ENCODE data around the gene ELAVL2.

Gene ELAVL2

GRCh38 chr9:23825700-23826099, 340 bp downstream of the ELAVL2 start:
- TF ChIP-seq GATA3 (IDR thresholded peaks at IDR 0.05; ENCODE audit: low read depth, low read length), result no peak
- TF ChIP-seq GATA2 (IDR thresholded peaks at IDR 0.05; ENCODE audit: low read depth, low read length), result no peak

- TF ChIP-seq GATA3 (IDR thresholded peaks at IDR 0.05; ENCODE audit: low read depth, low read length) (peak; percentile 77), GATA2 (IDR thresholded peaks at IDR 0.05; ENCODE audit: low read depth, low read length) (peak; percentile 93)
Measured at GRCh38 chr9:23824830-23825591, 1.0 kb downstream of the ELAVL2 start.

- TF ChIP-seq GATA3 (IDR thresholded peaks at IDR 0.05; ENCODE audit: low read depth, low read length) (no peak), GATA2 (IDR thresholded peaks at IDR 0.05; ENCODE audit: low read depth, low read length) (no peak)
Measured at GRCh38 chr9:23823986-23824829, 1.8 kb downstream of the ELAVL2 start.

- TF ChIP-seq GATA3 (IDR thresholded peaks at IDR 0.05; ENCODE audit: low read depth, low read length), result no peak
- TF ChIP-seq GATA2 (IDR thresholded peaks at IDR 0.05; ENCODE audit: low read depth, low read length), result no peak
Measured at GRCh38 chr9:23823269-23823668, 2.8 kb downstream of the ELAVL2 start.

GRCh38 chr9:23822261-23823169, 3.5 kb downstream of the ELAVL2 start:
- TF ChIP-seq GATA3 (IDR thresholded peaks at IDR 0.05; ENCODE audit: low read depth, low read length), result no peak
- no peak for TF ChIP-seq GATA2 (IDR thresholded peaks at IDR 0.05; ENCODE audit: low read depth, low read length)

GRCh38 chr9:23821375-23822181, 4.5 kb downstream of the ELAVL2 start:
- TF ChIP-seq GATA3 (IDR thresholded peaks at IDR 0.05; ENCODE audit: low read depth, low read length), result no peak
- TF ChIP-seq GATA2 (IDR thresholded peaks at IDR 0.05; ENCODE audit: low read depth, low read length), result no peak

GRCh38 chr9:23820451-23821374, 5.3 kb downstream of the ELAVL2 start:
- TF ChIP-seq GATA2 (IDR thresholded peaks at IDR 0.05; ENCODE audit: low read depth, low read length) (no peak), GATA3 (IDR thresholded peaks at IDR 0.05; ENCODE audit: low read depth, low read length) (no peak)

GRCh38 chr9:23819403-23819802, 6.6 kb downstream of the ELAVL2 start:
- TF ChIP-seq GATA2 (IDR thresholded peaks at IDR 0.05; ENCODE audit: low read depth, low read length) (no peak), GATA3 (IDR thresholded peaks at IDR 0.05; ENCODE audit: low read depth, low read length) (no peak)

- TF ChIP-seq GATA3 (IDR thresholded peaks at IDR 0.05; ENCODE audit: low read depth, low read length) (no peak), GATA2 (IDR thresholded peaks at IDR 0.05; ENCODE audit: low read depth, low read length) (no peak)
Measured at GRCh38 chr9:23814243-23814642, 11.8 kb downstream of the ELAVL2 start.

- no peak for TF ChIP-seq GATA3 (IDR thresholded peaks at IDR 0.05; ENCODE audit: low read depth, low read length)
- no peak for TF ChIP-seq GATA2 (IDR thresholded peaks at IDR 0.05; ENCODE audit: low read depth, low read length)
Measured at GRCh38 chr9:23812673-23813072, 13.4 kb downstream of the ELAVL2 start.

- TF ChIP-seq GATA3 (IDR thresholded peaks at IDR 0.05; ENCODE audit: low read depth, low read length) (no peak), GATA2 (IDR thresholded peaks at IDR 0.05; ENCODE audit: low read depth, low read length) (no peak)
Measured at GRCh38 chr9:23811633-23812032, 14.4 kb downstream of the ELAVL2 start.

GRCh38 chr9:23803216-23803615, 22.8 kb downstream of the ELAVL2 start:
- TF ChIP-seq GATA3 (IDR thresholded peaks at IDR 0.05; ENCODE audit: low read depth, low read length), result no peak
- TF ChIP-seq GATA2 (IDR thresholded peaks at IDR 0.05; ENCODE audit: low read depth, low read length), result no peak
